ENCODE results near the gene LRFN2.

GRCh38 chr6:40490508-40490907 is 96.7 kb downstream of the LRFN2 start:
- TF ChIP-seq, protein P1, sequence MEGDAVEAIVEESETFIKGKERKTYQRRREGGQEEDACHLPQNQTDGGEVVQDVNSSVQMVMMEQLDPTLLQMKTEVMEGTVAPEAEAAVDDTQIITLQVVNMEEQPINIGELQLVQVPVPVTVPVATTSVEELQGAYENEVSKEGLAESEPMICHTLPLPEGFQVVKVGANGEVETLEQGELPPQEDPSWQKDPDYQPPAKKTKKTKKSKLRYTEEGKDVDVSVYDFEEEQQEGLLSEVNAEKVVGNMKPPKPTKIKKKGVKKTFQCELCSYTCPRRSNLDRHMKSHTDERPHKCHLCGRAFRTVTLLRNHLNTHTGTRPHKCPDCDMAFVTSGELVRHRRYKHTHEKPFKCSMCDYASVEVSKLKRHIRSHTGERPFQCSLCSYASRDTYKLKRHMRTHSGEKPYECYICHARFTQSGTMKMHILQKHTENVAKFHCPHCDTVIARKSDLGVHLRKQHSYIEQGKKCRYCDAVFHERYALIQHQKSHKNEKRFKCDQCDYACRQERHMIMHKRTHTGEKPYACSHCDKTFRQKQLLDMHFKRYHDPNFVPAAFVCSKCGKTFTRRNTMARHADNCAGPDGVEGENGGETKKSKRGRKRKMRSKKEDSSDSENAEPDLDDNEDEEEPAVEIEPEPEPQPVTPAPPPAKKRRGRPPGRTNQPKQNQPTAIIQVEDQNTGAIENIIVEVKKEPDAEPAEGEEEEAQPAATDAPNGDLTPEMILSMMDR (IDR thresholded peaks at IDR 0.05): no peak
- no peak for TF ChIP-seq ZFX (IDR thresholded peaks at IDR 0.05; ENCODE audit: borderline replicate concordance)

Measured in 22Rv1 (cell line).